HG03432 (cell line): ENCODE results near the gene EIPR1.

Experiments
- ATAC-seq: cut with Tn5 transposase; IDR thresholded peaks from one replicate; pipeline ENCODE4 v1.9.1; 2021; ENCODE audit warnings: mild to moderate bottlenecking, moderate library complexity; ENCODE audit not compliant: unreplicated experiment

EIPR1 gene

DNA sequence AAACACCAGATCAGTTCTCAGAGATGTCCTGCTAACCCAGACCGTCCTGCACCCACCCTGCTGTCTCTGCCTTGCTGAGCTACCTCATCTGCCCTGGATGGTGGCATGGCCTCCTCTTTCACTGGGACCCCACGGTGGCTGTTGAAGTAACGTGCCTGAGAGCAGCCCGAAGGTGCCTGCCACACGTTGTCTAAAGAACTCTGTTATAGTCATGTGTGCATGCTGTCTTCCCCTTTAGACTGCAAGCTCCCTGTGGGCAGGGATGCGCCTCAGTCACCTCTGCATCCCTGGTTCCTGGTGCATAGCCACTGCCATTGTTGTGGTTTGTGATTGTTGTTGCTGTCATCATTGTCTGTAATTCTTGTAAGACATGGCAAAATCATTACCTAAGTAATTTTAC lies 235.9 kb downstream of the EIPR1 start:
- no peak for ATAC-seq

DNA sequence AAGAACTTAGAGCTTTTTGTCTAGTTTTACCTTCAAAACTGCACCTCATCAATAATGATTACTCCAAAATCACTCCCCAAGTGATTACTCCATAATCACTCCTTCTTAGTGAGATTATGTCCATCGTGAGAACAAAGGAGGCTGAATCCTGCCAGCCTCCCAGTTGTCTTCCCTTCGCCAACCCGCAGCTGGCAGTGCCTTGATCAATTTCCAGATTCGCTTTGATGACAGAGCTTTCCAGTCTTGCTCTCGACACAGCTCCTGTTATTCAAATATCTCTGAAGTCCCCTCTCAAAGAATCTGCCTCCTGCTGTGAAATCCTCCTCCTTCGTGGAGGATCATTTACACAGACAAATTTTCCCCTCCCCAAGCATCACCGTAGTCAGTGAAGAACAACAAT lies 237.7 kb downstream of the EIPR1 start:
- ATAC-seq, result no peak
